SKM-1 treated with dmso at 0.1 percent for 144 hours (cell line): ENCODE measurements around the gene NUF2.
A peak's percentile ranks its signal among the peaks of the same experiment; 100 is the strongest.
"Not testable (repeated sequence)": the region's sequence is repeated elsewhere in the genome, so short reads cannot be mapped to it uniquely, and the experiment has no call there.

Experiments used
- DNase-seq: peaks from one replicate; lab custom pipeline; 2025; ENCODE audit not compliant: unreplicated experiment; lab: John Stamatoyannopoulos, UW

The NUF2 gene

GRCh38 chr1:163321311-163322305, at the start of gene NUF2:
Gene NUF2 (plus strand): TSS chr1:163321954. CDS start chr1:163326052, 4,098 bp downstream.
- DNase-seq = peak; percentile 99

- no peak for DNase-seq
Observed at GRCh38 chr1:163273766-163274441, 47.9 kb upstream of the NUF2 start.

DNA sequence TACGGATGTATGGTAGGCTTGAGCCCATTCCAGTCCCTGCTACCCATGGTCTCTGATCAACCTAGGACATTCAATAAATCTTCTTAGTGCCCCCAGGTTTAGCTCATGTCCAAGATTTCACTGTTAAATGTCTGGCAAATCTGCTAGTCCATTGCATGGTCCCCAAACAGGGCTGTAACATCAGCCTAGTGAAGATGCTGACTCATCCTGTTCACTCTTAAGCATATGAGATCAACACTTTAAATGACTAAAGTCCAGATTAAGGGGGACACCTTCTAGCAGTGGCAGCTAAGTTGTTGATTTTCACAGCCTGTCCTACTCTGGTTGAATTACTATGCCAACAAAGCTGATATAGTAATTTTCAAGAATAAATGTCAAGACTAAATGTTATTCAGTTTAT, 46.5 kb upstream of the NUF2 start:
- no peak for DNase-seq

GRCh38 chr1:163278602-163279001, 43.2 kb upstream of the NUF2 start:
- no peak for DNase-seq

- DNase-seq = not testable (repeated sequence)
Observed at GRCh38 chr1:163284867-163285266, 36.9 kb upstream of the NUF2 start.

DNA sequence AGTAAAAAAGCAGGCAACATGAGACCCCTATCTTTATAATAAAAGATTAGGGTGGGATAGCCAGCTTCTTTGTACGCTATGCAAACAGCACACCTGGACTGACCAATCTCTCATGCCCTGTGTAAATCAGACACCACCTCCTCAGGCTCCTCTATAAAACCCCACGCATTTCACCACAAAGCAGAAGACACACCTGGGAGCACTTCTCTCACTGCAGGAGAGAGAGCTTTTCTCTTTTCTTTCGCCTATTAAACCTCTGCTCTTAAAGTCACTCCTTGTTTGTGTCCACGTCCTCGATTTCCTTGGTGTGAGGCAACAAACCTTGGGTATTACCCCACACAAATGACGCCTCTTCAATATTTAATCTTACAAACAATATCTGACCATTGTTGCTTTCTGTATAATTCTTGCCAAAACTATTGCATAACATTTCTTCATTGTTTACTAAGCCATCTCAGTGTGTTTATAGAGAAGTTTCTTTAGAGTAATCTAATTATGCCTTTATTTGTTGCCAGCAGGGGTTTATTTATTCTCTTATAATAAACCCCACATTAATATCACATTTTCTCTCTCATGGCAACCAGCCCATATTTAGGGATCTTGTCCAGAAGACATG, 31.6 kb upstream of the NUF2 start:
- DNase-seq = no peak

DNA sequence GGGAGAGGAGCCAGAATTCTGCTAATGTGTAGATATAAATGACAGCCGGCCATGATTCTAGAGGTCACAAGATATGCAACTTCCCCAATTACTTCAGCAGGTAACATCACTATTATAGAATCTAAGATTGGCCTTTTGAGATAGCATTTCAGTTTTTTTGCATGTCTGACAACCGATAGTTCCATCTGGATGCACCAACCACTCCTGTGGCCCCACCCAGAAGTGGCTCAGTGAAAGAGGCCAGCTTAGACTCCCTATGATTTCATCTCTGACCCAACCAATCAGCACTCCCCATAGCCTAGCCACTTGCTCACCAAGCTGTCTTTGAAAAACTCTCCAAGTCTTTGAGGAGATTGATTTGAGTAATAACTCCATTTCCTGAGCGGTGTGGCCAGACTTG, 30.3 kb upstream of the NUF2 start:
- DNase-seq = no peak

GRCh38 chr1:163292153-163292552, 29.6 kb upstream of the NUF2 start:
- DNase-seq = not testable (repeated sequence)

DNA sequence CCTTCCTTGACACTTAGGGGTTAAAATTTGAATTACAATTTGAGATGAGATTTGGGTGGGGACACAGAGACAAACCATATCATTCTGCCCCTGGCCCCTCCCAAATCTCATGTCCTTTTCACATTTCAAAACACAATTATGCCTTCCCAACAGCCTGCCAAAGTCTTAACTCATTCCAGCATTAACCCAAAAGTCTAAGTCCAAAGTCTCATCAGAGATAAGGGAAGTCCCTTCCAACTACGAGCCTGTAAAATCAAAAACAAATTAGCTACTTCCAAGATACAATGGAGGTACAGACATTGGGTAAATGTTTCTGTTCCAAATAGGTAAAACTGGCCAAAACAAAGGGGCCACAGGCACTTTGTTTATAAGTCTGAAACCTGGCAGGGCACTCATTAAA, 28.3 kb upstream of the NUF2 start:
- not testable (repeated sequence) for DNase-seq

DNA sequence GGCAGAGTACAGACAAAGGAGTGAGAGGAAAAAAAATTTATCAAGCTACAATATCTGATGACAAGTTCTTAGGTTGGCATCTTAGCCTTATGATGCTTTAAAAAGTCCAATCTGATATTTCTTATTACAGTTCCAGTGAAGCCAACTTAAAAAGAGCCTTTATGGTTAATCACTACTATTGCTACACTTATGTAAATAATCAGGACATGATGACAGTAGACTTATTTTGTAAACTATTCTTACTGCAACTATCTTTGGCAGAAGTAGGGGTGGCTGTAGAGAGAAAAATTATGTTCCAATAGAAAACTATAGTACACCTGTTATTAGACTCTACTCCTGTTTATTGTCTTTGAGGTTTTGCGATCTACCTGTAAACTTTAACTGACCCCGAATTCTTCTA, 25.8 kb upstream of the NUF2 start:
- no peak for DNase-seq

DNA sequence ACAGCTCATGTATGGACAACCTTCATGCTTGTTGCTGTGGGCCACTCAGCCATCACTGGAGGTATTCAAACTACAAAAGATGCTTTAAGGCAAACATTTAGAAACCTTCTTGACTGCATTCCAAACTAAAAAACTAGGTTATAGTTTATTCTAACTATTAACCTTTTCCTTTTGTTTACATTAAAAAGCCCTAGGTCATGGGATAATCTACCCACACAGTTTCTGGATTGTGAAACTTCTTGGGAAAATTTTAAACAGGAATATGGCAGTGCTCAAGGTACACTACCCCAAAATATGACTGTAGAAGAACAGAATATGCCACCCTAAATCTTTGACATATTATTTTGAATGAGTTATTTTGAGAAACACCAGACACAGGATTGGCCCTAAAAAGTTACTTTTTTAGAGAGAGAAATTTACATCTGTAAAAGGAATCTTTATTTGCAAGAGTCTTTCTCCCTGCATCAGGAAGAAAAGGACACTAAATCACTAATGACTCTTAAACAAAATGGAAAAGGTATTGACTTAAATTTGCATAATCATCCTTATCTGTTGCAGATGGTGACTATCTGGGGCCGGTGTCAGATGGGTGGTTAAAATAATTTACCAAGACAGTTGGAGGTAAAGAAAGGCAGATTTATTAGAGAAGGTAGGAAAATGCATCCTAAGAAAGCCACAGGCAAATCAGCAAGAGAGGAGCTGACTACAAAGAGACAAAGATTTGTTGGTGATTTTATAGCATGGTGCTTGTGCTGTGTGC, 25.1 kb upstream of the NUF2 start:
- DNase-seq = no peak

GRCh38 chr1:163298365-163298764, 23.4 kb upstream of the NUF2 start:
- no peak for DNase-seq

- no peak for DNase-seq
Observed at GRCh38 chr1:163300568-163300967, 21.2 kb upstream of the NUF2 start.

- no peak for DNase-seq
Observed at GRCh38 chr1:163303561-163303960, 18.2 kb upstream of the NUF2 start.

- DNase-seq = no peak
Observed at GRCh38 chr1:163305441-163305840, 16.3 kb upstream of the NUF2 start.

GRCh38 chr1:163307479-163308171, 14.1 kb upstream of the NUF2 start:
- DNase-seq = no peak

GRCh38 chr1:163308811-163309210, 12.9 kb upstream of the NUF2 start:
- DNase-seq = no peak

DNA sequence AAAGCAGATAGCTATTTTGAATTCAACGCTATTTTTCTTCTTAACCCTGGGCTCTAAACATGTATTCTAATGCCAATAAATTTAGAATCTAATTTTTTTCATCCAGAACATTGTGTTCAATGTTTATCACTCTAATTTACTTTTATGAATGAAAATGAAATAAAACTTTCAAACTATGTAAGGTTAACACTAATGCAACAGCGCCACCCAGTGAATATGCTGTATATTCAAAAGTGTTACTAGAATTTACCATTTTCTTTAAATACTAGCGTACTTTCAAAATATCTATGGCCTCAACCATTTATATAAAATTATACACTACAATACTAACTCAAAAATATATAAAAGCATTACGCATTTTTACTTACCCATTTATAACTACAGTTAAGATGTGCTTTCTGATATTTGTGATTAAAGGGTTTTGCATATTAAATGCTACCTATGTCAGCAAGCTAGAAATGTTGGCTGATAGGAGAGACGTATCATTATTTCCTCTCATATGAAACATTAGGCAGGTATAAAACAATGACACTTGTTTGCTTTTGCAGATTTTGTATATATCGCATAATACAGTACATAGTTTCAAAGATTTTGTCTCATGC, 5.9 kb upstream of the NUF2 start:
- DNase-seq = peak; percentile 47

- DNase-seq = no peak
Observed at GRCh38 chr1:163320891-163321290, 863 bp upstream of the NUF2 start.

- DNase-seq = not testable (repeated sequence)
Observed at GRCh38 chr1:163323339-163323738, 1.6 kb downstream of the NUF2 start.
